Esophagus squamous epithelium (tissue), 4 donors: ENCODE data around the gene OGFOD3.

ENCODE experiments used
- POLR2A ChIP-seq, 4 donors: fragments of 450-650 bp; IDR thresholded peaks; one replicate each; pipeline ENCODE4 v1.6.1; 2017; ENCODE audit warnings: antibody characterized with exemption in 4 of 4, mild to moderate bottlenecking in 4 of 4, moderate library complexity in 3 of 4
- TF ChIP-seq, protein P1 (sequence below), 6 experiments: fragments of 450-650 bp in 4 of 6; fragments of 200-600 bp in 2 of 6; sonication (generic) in 2 of 6; IDR thresholded peaks; one replicate each; pipeline ENCODE4 v1.5.1; 2016 to 2019; ENCODE audit warnings: antibody characterized with exemption in 6 of 6, mild to moderate bottlenecking in 4 of 6, moderate library complexity in 4 of 6

DNA sequence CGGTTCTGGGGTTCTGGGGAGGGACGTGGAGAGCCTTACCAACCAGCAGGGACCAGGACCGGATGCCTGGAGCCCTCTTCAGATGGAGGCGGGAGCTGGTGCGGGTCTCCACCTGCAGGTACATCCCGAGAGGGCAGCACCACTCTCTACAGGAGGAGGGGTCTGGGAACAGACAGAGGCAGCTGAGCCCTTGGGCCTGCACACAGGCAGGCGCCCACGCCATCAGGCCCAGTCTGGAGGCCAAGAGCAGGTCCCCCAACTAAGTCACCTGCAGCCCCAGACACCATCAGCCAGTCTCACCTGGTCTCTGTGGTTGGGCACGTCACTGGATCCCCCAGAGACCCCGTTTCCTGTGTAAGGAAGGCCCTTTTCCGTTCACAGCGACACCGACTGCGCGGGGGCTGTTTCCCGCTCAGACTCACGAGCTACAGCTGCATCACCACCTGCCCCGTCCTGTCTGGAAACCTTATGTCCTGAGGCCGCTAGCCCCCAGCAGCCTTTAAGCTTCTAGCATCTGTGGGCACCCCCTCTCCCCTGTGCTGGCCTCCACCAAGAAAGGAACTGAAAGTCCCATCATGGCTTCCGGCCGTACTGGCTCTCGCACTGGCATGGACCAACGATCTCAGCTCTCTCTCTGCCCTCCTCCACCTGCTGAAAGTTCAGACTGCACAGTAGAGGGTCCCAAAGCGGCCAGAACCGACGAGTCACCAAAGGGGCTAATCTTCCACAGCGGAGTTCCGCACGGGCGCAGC, 30.9 kb upstream of the OGFOD3 start:
- TF ChIP-seq, protein P1, sequence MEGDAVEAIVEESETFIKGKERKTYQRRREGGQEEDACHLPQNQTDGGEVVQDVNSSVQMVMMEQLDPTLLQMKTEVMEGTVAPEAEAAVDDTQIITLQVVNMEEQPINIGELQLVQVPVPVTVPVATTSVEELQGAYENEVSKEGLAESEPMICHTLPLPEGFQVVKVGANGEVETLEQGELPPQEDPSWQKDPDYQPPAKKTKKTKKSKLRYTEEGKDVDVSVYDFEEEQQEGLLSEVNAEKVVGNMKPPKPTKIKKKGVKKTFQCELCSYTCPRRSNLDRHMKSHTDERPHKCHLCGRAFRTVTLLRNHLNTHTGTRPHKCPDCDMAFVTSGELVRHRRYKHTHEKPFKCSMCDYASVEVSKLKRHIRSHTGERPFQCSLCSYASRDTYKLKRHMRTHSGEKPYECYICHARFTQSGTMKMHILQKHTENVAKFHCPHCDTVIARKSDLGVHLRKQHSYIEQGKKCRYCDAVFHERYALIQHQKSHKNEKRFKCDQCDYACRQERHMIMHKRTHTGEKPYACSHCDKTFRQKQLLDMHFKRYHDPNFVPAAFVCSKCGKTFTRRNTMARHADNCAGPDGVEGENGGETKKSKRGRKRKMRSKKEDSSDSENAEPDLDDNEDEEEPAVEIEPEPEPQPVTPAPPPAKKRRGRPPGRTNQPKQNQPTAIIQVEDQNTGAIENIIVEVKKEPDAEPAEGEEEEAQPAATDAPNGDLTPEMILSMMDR (IDR thresholded peaks at IDR 0.05) = no peak
- TF ChIP-seq POLR2A (IDR thresholded peaks at IDR 0.05) = peak in 1 of 4 donors; percentile 57
